ENCODE measurements around the gene PCDHGA8.
"Not testable (repeated sequence)": the region's sequence is repeated elsewhere in the genome, so short reads cannot be mapped to it uniquely, and the experiment has no call there.

DNA sequence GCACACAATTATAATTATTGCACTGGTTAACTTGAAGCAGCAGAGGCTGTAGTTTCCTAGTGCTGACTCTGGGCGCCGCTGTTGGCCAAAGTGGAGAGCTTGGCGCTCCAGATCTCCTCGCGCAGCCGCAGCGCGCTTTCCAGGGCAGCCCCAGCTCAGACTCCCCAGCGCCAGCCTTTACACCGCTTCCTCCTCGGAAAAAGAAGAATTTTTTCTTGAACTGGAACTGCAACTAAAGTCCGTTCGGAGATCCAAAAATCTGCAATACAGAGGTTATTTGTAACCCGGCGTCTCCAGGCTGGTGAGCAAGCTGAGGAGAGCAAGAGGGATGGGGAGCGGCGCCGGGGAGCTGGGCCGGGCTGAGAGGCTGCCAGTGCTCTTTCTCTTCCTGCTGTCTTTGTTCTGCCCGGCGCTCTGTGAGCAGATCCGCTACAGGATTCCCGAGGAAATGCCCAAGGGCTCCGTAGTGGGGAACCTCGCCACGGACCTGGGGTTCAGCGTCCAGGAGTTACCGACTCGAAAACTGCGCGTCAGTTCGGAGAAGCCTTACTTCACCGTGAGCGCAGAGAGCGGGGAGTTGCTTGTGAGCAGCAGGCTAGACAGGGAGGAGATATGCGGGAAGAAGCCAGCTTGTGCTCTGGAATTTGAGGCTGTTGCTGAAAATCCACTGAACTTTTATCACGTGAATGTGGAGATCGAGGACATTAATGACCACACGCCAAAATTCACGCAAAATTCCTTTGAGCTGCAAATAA, 4.7 kb upstream of the PCDHGA8 start, which contains the start of gene PCDHGB4:
- TF ChIP-seq, protein P1, sequence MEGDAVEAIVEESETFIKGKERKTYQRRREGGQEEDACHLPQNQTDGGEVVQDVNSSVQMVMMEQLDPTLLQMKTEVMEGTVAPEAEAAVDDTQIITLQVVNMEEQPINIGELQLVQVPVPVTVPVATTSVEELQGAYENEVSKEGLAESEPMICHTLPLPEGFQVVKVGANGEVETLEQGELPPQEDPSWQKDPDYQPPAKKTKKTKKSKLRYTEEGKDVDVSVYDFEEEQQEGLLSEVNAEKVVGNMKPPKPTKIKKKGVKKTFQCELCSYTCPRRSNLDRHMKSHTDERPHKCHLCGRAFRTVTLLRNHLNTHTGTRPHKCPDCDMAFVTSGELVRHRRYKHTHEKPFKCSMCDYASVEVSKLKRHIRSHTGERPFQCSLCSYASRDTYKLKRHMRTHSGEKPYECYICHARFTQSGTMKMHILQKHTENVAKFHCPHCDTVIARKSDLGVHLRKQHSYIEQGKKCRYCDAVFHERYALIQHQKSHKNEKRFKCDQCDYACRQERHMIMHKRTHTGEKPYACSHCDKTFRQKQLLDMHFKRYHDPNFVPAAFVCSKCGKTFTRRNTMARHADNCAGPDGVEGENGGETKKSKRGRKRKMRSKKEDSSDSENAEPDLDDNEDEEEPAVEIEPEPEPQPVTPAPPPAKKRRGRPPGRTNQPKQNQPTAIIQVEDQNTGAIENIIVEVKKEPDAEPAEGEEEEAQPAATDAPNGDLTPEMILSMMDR (IDR thresholded peaks at IDR 0.05): peak in 1 of 2 donors; percentile 17
- not testable (repeated sequence) for TF ChIP-seq POLR2A (IDR thresholded peaks at IDR 0.05)

All from suprapubic skin (tissue), 3 donors.